Activated gamma-delta T cell (primary cell): Measurements from ENCODE around the gene MAML3.

Experiments
- DNase-seq: peaks from one replicate; lab custom pipeline; 2025; lab: John Stamatoyannopoulos, UW

MAML3 gene

DNA sequence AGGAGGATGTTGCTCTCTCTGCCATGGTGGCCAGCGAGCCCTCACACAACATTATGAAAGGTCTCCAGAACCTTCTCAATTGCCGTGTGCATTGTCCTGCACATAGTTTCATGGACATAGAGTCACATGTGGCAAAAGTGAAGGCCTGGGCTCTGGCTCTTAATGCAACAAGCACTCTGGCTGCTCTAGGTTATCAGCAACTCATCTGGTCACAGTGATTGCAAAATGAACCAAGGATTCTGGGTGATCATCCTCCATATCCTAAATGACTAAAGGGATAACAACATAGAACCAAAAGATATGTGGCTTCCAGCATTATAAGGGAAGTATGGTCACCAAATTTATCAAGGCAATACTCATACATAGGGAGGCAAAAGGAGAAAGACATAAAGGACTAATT is 313.2 kb downstream of the MAML3 start:
- DNase-seq = no peak

DNA sequence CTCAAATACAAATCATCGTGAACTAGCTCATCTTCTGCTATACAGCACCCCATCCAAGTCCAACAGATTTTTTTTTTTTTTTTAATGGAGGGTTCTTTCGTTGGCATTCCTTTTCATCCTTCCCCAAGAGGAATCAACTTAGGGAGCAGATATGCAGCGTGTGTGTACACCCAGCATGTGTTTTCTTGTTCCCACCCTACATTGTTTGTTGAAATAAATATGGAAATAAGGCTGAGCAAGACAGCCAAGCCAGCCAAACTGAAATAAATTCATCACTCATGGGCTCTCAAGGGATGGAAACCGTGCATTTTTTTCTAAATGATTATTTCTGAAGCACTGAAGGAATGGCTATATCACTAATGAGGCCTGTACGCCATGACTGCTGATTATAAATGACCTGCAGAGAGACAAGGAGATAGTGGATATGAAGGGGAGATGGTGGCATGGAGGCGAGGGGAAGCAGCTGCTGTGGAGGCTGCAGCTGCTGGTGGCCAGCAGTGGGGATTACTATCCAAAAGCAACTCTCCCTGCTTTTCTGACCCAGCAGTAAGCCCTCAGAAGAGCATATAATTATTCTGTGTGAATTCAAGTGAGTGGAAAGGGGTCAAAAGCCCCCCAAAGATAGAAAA is 314.5 kb downstream of the MAML3 start:
- no peak for DNase-seq

DNA sequence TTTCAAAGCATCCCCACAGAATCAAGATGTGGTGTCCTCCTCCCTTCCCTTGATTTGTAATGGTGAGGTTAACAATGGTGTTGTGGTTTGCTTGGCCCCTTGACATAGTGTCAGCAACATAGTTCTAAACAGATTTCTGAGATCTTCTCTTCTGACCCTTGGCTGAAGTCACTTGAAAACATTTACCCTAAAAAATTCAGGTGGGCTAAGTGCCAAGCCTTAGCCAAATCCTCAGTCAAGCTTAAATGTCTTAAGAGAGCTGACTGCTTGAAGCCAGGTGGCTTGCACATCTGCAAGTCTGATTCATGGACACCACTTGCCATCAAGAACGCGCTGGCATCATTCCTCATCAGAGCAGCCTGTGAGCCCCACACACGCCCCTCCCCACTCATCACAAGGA is 315.2 kb downstream of the MAML3 start:
- DNase-seq = no peak

DNA sequence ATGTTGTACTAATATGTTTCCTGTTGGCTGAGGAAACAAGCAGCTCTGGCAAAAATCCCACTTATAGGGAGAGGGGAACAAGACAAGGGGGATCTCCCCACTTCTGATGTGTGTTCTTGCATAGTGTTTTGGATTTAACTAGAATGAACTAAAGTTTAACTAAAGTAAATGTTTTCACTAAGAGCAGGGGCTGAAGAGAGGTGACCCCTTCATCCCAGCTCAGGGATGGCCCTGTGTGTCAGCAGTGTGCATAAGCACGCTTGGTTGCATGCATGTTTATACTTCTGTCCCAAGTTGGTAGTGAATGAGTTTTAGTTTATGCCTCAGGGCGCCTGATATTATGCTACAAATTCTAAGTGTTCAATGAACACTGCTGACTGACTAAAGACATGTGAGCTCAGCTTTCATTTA is 319.0 kb downstream of the MAML3 start:
- no peak for DNase-seq

DNA sequence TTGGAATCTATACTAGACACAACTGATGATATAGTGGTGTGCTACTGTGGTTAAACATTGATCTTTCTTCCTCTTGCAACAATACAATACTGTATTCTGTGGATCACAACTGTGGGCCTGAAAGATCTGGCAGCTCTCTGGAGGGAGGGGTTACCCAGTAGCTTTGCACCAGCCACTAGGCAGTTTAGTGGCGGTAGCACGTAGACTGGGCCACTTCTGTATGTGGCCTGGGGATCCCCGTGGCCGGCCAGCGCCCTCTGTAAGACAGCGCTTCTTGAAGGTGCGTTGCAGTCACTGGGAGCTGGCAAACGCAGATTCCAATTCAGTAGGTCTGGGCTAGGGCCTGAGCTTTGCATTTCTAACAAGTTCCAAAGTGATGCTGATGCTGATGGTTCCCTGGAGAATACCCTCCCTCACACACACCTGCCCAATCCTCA is 319.7 kb downstream of the MAML3 start:
- no peak for DNase-seq

DNA sequence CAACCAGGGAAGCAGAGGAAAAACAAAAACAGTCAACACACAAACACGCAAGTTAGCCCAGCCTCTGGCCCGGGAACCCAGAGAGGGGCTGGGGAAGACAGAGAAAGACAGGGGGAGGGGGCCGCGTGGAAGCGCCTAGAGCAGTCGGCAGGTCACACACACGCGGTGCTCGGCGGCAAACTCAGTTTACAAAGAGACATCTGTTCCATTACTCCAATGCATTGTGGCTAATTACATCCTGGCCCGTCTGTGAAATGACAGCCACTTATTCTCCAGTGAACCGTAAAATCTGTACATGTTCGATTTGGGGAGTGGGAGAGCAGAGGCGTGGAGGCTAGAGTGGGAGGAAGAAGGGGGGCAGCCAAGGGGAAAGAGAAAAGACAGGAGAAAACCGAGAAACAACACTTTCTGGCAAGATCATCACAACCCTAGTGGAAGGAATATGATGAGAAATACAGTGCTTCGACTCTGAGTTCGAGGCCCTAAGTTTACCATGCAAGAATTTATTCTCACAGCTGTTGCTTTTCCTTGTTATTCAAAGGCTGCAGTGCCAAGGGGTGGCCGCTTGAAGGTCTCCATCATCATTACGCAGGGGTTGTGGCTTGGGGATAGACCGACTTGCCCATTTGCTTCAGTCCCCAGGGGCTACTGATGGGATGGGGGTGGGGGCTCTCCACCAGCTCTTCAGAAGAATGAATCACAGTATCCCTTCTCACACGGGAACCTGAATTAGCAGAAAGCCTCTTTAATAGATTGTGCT is 320.7 kb downstream of the MAML3 start:
- no peak for DNase-seq

DNA sequence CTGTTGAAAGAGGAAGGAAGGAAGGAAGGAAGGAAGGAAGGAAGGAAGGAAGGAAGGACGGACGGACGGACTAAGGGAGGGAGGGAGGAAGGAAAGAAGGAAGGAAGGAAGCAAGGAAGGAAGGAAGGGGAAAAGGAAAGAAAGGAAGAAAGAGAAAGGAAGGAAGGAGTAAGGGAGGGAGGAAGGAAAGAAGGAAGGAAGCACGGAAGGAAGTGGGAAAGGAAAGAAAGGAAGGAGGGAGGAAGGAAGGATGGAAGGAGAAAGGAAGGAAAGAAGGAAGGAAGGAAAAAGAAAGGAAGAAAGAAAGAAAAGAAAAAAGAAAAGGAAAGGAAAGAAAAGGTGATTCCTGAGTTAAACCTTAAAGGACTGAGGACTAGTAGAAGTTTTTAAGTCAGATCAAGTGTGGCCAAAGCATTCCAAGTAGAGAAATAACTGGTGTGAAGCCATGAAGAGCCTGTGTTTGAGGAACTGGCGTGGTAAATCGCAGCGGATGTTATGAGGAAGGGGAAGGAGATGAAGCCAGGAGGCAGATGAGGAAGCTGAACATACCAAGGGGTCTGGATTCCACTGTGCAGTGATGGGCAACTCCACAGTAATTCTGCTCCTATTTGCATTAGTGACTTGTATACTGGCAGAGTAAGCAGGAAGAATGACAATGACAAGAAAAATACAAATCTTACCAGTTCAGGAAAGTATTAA is 324.9 kb downstream of the MAML3 start:
- DNase-seq = no peak

DNA sequence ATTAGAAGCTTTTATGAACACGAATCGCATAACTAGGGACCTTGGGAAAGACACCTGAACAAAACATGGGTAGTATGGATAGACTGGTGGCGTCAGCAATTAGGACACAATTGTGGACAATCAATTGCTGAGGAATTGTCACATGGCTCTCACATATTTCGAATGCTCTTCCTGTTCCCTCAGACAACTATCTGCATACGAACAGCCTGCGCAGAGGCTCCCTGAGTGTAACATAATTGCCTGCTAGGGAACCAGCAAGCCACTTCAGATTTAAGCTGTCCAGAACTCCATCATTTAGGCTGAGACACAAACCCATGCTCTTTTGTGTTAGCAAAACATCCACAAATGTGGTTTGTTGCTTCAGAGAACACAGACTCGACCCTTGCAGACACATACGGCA is 327.6 kb downstream of the MAML3 start:
- DNase-seq = no peak

DNA sequence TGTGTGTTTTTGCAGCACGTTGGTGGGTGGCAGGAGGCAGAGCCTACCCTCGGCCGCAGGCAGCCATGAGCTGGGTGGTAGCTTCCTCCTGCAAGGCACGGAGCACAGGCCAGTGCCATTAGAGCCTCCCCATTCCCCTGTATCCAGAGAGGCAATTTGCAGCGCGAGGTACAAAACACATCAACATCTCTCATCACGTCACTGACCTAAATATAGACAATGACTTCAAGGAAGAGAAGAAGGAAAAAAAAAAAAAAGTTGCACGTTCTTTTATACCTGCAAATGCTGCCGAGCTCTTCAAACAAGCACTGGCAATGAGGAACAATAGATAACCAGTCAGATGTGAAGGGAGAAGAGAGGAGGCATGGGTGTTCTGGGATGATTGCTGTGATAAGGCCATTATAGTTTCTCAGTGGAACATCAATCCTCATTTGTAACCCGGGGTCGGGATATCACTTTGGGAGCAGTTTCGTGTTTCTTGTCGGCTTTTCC is 328.4 kb downstream of the MAML3 start:
- no peak for DNase-seq

DNA sequence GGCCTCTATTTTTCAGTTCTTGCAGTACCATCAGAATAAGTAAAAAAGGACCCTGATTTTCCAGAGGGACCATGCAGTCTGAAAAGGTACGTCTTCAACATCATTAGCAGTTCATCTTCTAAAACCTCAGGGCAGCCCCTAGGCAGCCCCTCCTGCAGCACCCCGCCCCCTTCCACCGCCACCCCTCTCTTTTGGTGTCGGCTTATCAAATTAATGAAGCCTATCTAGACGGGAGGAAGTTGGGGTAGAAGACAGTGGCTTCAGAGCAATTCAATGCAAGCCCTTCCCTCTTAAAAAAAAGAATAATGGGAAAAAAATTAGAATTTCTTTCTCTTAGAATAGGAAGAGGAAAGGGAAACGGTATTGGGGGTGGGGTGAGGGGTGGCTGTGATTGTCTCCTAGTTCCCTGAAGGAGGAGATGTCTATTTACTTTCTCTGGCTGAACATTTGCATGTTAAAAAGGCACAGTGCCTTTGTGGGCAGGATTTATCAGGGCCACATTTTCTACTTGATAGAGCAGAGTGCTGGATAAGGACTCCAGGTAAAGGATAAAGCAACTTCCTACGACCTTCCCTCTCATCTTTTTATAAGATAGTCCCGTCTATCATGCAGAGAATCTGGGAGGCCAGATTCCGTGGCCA is 329.0 kb downstream of the MAML3 start:
- DNase-seq = no peak

DNA sequence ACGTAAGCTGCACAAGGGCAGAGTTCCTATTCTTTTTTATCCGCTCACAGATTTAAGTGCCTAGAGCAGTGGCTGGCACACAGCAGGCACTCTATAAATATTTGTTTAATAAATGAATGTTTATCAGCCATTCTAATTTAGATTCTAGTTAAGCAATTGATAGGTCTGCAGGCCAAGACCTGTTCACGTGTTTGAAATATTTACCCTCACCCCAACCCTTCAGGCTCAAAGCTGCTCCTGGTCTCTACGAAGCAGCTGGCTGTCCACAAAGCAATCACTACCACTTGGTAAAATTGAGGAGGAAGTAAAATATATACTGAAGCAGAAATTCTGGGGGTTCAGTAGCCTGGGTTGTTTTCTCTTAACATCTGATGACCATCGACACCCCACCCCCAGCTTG is 330.2 kb downstream of the MAML3 start:
- no peak for DNase-seq

DNA sequence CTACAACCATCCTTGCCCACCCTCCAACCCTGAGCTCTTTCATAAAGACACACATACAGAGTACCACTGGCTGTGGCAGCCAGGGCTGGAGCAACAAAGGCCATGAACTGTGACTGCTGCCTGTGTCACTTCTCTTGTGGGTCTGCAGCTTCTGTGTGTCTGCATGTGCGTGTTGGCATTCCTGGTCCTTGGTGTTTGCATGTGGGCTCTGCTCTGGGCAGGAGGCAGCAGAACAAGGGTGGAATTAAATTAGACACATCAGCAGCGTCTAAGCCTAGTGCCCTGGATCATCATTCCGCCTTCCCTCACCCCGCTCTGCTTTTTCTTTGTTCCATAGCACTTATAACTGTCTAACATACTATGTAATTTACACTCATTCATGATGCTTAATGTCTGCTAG is 330.6 kb downstream of the MAML3 start:
- DNase-seq = no peak

DNA sequence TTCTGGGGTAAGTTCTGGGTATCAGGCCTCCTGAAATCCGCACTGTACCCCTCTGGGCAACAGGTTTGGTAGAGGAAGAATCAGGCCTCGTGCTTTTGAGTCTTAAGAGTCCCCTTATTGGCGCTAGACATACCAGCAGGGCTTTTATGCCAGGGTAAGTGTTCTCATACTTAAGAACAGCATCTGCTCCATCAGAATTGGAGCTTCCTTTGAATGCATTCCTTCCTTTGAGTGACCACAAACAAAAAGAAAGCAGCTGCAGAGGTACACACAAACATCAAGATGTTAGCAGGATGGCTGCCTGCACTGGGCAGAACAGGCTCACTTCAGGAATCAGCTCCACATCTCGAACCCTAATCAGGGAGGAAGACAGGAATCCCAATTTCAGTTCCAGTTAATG is 331.6 kb downstream of the MAML3 start:
- no peak for DNase-seq

DNA sequence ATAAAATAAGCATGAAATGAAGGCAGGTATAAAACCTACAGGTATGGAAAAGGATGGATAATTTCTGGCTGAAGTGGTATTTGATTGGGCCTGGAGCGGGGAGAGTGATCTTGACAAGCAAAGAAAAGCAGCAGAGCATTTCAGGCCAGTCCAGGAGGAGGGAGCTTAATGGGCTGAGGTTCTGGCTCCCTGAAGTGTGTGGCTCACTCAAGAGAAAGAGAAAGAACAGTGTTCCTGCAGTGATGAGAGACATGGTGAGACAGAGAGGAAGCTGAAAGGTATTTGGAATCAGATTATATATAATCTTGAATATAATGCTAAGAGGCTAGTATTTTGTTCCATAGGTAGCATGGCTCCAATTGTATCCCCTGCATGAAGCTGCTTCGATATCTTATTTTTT is 334.9 kb downstream of the MAML3 start:
- DNase-seq = no peak

DNA sequence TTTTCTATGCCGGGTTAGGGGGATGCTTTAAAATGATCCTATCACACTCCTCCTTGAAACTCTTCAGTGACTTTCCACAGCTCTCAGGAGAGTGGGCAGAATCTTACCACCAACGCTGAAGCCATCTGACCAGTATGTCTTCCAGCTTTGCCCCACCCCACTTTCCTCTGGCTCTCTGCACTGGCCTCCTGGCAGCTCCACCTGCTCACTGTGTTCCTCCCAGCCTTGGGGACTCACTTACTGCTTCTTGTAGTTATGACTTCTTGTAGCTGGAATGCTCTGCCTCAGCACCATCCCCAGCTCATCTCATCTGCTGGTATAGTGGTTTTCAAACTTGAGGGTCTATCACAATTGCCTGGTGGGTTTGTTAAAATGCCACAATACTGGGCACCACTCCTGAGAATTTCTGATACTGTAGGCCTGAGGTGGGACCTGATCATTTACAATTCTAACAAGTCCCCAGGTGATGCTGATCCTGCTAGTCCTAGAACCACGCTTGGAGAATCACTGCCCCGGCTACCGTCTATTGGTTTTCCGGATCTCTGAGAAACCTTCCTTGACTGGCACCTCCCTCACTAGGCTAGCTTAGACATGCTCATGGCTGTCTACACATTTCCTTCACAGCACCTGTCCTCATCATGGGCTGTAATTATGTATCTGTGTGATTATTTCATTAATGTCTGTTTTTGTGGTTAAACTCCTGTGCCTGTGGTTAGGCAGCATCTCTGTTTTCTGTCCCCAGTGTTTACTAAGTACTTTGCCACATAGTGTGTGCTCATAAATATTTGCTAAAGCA is 336.1 kb downstream of the MAML3 start:
- no peak for DNase-seq

DNA sequence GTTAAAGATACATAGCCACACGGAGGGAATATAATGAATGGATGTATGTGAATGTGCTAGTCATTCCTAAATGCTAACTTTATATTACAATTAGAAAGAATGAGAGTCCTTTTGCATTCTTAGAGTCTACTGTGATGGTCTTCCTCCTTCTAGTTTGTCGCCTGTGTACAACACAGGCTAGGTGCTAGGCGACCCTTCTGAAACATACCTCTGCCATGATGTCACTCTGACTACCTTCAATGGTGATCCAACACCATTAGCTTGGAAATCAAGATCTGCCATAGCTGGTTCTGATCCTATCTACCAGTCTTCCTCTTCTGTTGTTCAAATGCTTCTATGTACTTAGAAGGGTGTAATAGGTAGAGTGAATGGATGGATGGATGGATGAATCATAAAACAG is 337.1 kb downstream of the MAML3 start:
- DNase-seq = no peak

DNA sequence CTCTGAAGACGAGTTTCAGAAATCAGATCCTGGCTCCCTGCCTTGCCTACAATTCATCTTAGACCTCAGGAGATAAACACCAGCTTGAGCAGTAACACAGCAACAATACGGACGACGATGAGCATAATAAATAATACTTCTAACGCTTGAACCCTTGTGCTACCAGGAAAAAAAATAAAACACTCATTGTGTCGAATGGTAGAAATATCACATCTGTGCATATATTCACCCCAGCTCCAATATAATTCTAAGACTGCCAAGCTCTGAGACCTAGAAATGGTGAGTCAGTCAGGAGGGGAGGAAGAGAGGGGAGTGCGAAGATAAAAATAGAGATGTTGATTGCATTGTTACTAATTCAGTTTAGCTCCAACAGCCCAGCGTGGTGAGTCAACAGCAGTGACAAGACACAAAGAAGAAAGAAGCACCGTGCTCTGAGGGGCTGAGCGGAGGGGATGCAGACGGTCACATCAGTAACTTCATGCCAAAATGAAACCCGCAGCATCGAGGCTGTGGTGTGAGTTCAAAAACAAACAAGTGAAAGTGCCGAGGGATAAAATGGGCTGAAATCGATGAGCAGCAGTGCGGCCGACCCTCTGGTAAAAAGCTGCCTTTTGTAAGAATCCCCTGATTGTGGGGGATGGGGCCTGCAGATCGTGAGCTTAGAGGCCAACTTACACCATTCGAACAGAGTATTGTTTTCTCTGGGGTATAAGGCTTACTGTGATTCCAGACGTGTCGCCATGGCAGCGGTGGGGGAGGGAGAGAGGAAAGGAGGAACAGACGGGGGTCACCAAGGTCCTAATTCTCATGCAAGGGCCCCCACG is 338.0 kb downstream of the MAML3 start:
- DNase-seq = no peak

DNA sequence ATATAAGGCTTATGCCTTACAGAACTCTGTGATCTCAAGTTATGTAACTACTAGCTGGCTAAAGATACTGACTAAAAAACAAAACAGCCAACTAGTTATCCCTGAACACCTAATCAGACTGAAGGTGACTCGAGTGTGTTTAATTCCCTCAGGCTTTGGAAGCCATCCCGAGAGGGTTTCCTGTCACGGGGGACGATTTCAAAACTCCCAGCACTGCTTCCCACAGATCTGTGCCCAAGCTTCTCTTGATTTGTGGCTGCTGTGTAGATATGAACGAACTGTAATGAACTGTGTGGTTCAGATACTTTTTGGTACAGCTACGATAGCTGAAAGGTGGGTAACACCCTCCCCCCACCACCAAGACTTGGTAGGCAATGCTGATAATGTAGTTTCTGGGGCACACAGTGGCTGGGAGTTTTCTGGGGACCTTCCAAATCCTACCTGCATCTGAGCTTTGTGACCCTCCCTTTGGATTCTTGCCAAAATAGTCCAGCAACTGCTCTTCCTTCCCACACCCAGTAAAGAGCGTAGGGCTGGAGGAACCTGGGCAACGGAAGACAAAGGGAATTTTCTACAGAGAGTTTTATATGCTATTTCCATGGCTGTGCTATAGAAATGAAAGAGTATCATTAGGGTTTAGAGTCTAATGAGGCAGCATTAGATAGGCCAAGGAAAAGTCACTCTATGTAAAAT is 339.5 kb downstream of the MAML3 start:
- DNase-seq = no peak

DNA sequence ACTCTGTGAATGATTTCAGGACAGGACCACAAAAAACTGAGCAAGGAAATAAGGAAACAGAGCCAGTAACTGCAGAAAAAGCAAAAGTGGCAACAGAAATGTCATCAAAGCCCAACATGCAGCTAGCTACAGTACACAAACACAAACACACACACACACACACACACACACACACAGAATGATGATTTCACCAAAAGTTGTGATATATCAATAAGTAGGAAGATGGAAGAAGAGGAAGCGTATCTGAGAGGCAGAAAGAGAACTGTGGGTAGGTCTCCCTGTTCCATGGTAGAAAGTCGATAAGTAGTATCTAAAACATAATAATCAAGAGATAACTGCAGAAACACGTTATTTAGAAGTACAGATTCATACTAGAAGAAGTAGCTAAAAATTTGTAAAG is 340.1 kb downstream of the MAML3 start:
- DNase-seq = no peak

DNA sequence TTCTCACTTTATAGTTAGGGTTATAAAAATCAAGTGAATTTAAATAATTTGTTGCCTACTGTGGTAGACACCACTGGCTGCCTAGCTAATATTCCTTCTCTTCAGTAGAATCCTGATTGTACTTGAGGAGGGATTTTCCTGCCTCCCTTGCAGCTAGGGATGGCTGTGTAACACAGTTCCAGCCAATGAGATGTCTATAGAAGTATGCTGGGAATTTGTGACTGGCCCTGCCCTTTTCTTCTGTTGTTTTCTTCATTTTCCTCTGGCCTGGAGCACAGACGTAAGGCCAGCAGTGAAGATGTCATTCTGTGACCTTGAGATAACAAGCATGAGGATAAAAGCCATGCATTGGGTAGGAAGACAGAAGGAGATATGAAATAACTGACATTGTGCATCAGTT is 343.3 kb downstream of the MAML3 start:
- DNase-seq = no peak
